GM23248 (cell line): ENCODE data around the gene CPNE5. TPM values are rescaled to one million over a fixed set of nuclear protein-coding genes. Genes with fewer than 3 reads are reported as not detected.

Source experiments
- DNase-seq: peaks from one replicate; pipeline ENCODE4 v3.0.0-alpha.2; 2015
- H2AFZ ChIP-seq: fragments of 200-600 bp; sonication (generic); 2 replicates; pipeline ENCODE4 v1.6.1; 2016; ENCODE audit warnings: antibody characterized with exemption
- H3F3A ChIP-seq: fragments of 200-600 bp; sonication (generic); 2 replicates; pipeline ENCODE4 v1.6.1; 2016; ENCODE audit warnings: mild to moderate bottlenecking, antibody characterized with exemption, mixed run types; ENCODE audit not compliant: insufficient read depth
- H3K27ac ChIP-seq: fragments of 200-600 bp; sonication (generic); 2 replicates; pipeline ENCODE4 v1.5.1; 2016; ENCODE audit warnings: mild to moderate bottlenecking
- H3K27me3 ChIP-seq: fragments of 200-600 bp; sonication (generic); replicated peaks from 2 replicates; pipeline ENCODE4 v1.6.1; 2016; ENCODE audit warnings: mild to moderate bottlenecking; ENCODE audit not compliant: insufficient read depth
- H3K36me3 ChIP-seq: fragments of 200-600 bp; sonication (generic); 2 replicates; pipeline ENCODE4 v1.6.1; 2016; ENCODE audit warnings: low read depth, mild to moderate bottlenecking
- H3K4me1 ChIP-seq: fragments of 200-600 bp; sonication (generic); 2 replicates; pipeline ENCODE4 v1.6.1; 2016; ENCODE audit warnings: mild to moderate bottlenecking; ENCODE audit not compliant: insufficient read depth
- H3K4me2 ChIP-seq: fragments of 200-600 bp; sonication (generic); one replicate; pipeline ENCODE4 v1.6.1; 2016; ENCODE audit warnings: mild to moderate bottlenecking; ENCODE audit not compliant: unreplicated experiment
- H3K4me3 ChIP-seq: fragments of 200-600 bp; sonication (generic); 2 replicates; pipeline ENCODE4 v1.5.1; 2016; ENCODE audit warnings: mild to moderate bottlenecking
- H3K79me2 ChIP-seq: fragments of 200-600 bp; sonication (generic); 2 replicates; pipeline ENCODE4 v1.6.1; 2016; ENCODE audit warnings: mild to moderate bottlenecking; ENCODE audit not compliant: insufficient read depth
- H3K9ac ChIP-seq: fragments of 200-600 bp; sonication (generic); 2 replicates; pipeline ENCODE4 v1.6.1; 2016; ENCODE audit warnings: mild to moderate bottlenecking
- H3K9me2 ChIP-seq: fragments of 200-600 bp; sonication (generic); 2 replicates; pipeline ENCODE4 v1.6.1; 2016; ENCODE audit warnings: mixed run types, mild to moderate bottlenecking, moderate library complexity; ENCODE audit not compliant: insufficient read depth
- H3K9me3 ChIP-seq: fragments of 200-600 bp; sonication (generic); one replicate; pipeline ENCODE4 v1.6.1; 2017; ENCODE audit warnings: low read depth
- H4K20me1 ChIP-seq: fragments of 200-600 bp; sonication (generic); 2 replicates; pipeline ENCODE4 v1.6.0; 2016; ENCODE audit not compliant: insufficient read depth
- EZH2 ChIP-seq: fragments of 200-600 bp; sonication (generic); IDR thresholded peaks from 2 replicates; pipeline ENCODE4 v1.6.1; 2018; ENCODE audit warnings: antibody characterized with exemption, mild to moderate bottlenecking; ENCODE audit not compliant: insufficient read depth, poor library complexity, severe bottlenecking
- EZH2phosphoT487 ChIP-seq: fragments of 200-600 bp; sonication (generic); IDR thresholded peaks from 2 replicates; pipeline ENCODE4 v1.6.1; 2018; ENCODE audit warnings: antibody characterized with exemption, moderate library complexity, mild to moderate bottlenecking, low read depth; ENCODE audit not compliant: insufficient read depth
- whole genome bisulfite sequencing, 2 experiments: methylation state at CpG; one replicate each; pipeline ENCODE4 v1.1.6; 2015 to 2017; ENCODE audit warnings: low lambda C conversion rate in 2 of 2, low coverage in 1 of 2; ENCODE audit errors: missing lambda C conversion rate in 2 of 2; 5-methylcytosine and 5-hydroxymethylcytosine counted together
- in situ Hi-C: fragments of 300-500 bp; cut with MboI; formaldehyde crosslinking; loops from 2 replicates; pipeline ENCODE4 v1.15.0; 2020
- polyA plus RNA-seq: library from polyadenylated mRNA; unstranded; fragments of >200 nt; fragmentation: Nextera tagmentation; extraction: Ambion mirVana; gene quantifications from 2 replicates; pipeline ENCODE4 v1.2.1, GENCODE V29; 2016
- total RNA-seq: library from RNA; depleted of rRNA; stranded (reverse); fragments of >200 nt; shearing (Covaris generic); gene quantifications from 2 replicates; pipeline ENCODE4 v1.2.3, GENCODE V29; 2014

Gene CPNE5
- total and polyA plus RNA-seq, 2 experiments from 2014 or later = 0.23 TPM; not detected in 1

DNA sequence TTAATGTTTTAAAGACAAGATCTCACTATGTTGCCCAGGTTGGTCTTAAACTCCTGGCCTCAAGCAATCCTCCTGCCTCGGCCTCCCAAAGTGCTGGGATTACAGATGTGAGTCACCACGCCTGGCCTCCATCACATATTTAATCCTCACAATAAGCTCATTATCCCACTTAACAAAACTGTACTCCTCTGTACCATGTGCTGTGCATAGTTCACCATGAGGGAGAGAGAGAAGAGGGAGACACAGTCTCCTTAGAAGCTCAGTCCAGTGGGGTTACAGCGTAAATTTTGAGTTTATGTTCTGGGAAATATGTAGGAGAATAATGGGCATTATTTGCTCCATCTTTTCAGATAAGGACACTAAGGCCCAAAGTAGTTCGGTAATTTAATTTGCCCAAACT is 7.9 kb upstream of the CPNE5 start:
- TF ChIP-seq EZH2phosphoT487 (no peak), EZH2 (no peak)
- no peaks in the 10 kb centered on the region for H3K4me1 ChIP-seq
- in situ Hi-C loops = no loop called here
- WGBS, 2 experiments = 94 to 95% methylated on average over 4 of the region's 4 CpGs
- H3K27ac ChIP-seq = no peak overlapping the region
- H3K4me3 ChIP-seq = no peak overlapping the region
- H4K20me1 ChIP-seq = no peaks in the 10 kb centered on the region
- no peaks in the 10 kb centered on the region for H3K79me2 ChIP-seq
- no peaks in the 10 kb centered on the region for H3K9me3 ChIP-seq
- H2AFZ ChIP-seq = no peak overlapping the region
- H3K4me2 ChIP-seq = no peak overlapping the region
- no peak overlapping the region for H3K9ac ChIP-seq
- no peaks in the 10 kb centered on the region for H3K9me2 ChIP-seq
- H3K36me3 ChIP-seq = no peaks in the 10 kb centered on the region
- DNase-seq = no peak
- H3F3A ChIP-seq = peaks cover 8% of the 10 kb centered on the region; the same call in 1 of the 2 replicates
- H3K27me3 ChIP-seq = no peaks in the 10 kb centered on the region

GRCh38 chr6:36845233-36845632 is 6.0 kb upstream of the CPNE5 start:
- no peak for DNase-seq
- H3K4me1 ChIP-seq = no peaks in the 10 kb centered on the region
- H3K27me3 ChIP-seq = no peaks in the 10 kb centered on the region
- no peaks in the 10 kb centered on the region for H3K36me3 ChIP-seq
- no peaks in the 10 kb centered on the region for H3K79me2 ChIP-seq
- H3F3A ChIP-seq = peaks cover 6% of the 10 kb centered on the region; the same call in 1 of the 2 replicates
- 72% methylated on average over 4 of the region's 4 CpGs for WGBS, 2 experiments
- H3K9ac ChIP-seq = no peak overlapping the region
- H3K4me3 ChIP-seq = no peak overlapping the region
- in situ Hi-C loops = no loop called here
- H3K9me3 ChIP-seq = no peaks in the 10 kb centered on the region
- no peaks in the 10 kb centered on the region for H4K20me1 ChIP-seq
- H3K27ac ChIP-seq = no peak overlapping the region
- H2AFZ ChIP-seq = no peak overlapping the region
- H3K9me2 ChIP-seq = no peaks in the 10 kb centered on the region
- TF ChIP-seq EZH2phosphoT487 = no peak
- no peak for TF ChIP-seq EZH2
- H3K4me2 ChIP-seq = no peak overlapping the region

DNA sequence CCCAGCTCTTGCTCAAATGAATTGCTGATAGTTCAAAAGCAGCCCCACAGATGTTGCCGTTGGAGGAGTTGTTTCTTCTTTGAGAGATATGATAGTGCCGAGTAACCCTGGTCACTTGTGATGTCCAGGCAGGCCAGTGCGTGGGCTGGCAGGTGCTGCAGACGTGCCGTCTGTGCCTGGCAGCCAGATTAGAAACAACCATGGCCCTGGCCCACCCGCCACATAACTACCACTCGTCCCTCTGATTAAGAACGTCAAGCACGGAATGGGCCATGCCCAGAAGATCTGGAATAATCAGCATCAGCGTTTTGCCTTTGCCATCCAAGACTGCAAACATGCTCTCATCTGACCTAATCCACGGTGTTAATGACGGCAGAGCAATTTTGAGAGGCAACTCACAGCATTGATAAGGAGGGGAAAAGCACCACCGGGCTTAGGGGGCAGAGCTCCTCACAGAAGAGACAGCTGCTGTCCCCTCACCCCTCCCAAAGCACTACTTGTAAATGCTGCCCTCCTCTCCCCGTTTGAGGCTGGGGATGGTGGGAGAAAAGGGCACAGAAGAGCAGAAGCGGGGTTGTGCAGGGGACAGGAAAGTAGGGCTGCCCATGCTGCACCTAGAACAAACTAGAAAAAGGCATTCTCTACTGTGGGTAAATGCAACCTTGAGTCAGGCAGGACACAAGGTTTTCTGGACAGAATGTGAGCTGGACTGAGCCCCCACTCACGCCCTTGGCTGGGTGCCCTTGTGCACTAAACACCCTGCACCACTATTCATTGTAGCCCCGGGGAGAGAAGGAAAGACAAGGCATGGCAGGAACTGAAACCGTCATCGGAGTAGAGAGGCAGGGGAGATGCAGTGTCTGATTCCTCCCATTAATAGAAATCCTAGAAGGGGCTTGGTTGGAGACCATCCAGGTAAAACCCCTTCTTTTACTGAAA is 5.3 kb upstream of the CPNE5 start:
- Histone ChIP-seq H3K27ac (no peak overlapping the region), H3K36me3 (no peaks in the 10 kb centered on the region), H2AFZ (no peak overlapping the region), H3K4me3 (no peak overlapping the region), H3K9me3 (no peaks in the 10 kb centered on the region), H3K27me3 (no peaks in the 10 kb centered on the region), H3K4me2 (no peak overlapping the region), H3F3A (peaks cover 6% of the 10 kb centered on the region; the same call in 1 of the 2 replicates), H3K4me1 (no peaks in the 10 kb centered on the region), H4K20me1 (no peaks in the 10 kb centered on the region), H3K9me2 (no peaks in the 10 kb centered on the region), H3K9ac (no peak overlapping the region), H3K79me2 (no peaks in the 10 kb centered on the region)
- WGBS, 2 experiments = 84 to 86% methylated on average over 19 of the region's 19 CpGs
- no peak for DNase-seq
- TF ChIP-seq EZH2phosphoT487 (no peak), EZH2 (no peak)
- in situ Hi-C loops = no loop called here

DNA sequence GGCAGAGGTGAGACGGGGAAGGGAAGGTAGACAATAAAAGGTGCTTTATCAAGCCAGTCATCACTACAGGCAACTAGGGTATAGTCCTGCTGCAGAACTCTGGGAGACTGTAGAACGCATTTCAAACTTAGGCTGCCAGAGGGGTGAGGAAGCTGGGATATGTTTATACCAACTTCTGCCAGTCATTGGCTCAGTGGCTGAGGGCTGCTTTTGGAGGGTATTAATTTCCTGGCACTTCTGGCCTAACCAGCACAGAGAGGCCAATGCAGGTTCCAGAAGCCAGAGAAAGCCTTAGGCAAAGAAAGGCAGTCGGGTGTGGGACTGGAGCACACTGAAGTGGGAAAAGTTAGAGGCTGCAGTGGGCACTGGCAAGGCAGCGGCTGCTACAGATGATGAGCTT is 3.9 kb upstream of the CPNE5 start:
- H3K36me3 ChIP-seq = no peaks in the 10 kb centered on the region
- in situ Hi-C loops = no loop called here
- TF ChIP-seq EZH2 (no peak), EZH2phosphoT487 (no peak)
- H3K9me3 ChIP-seq = no peaks in the 10 kb centered on the region
- H3K4me1 ChIP-seq = no peaks in the 10 kb centered on the region
- no peak overlapping the region for H3K4me3 ChIP-seq
- no peak for DNase-seq
- no peak overlapping the region for H3K27ac ChIP-seq
- WGBS, 2 experiments = 91 to 94% methylated on average over 4 of the region's 4 CpGs
- no peaks in the 10 kb centered on the region for H3K79me2 ChIP-seq
- H3K9ac ChIP-seq = no peak overlapping the region
- no peak overlapping the region for H2AFZ ChIP-seq
- no peaks in the 10 kb centered on the region for H4K20me1 ChIP-seq
- peaks cover 6% of the 10 kb centered on the region; the same call in 1 of the 2 replicates for H3F3A ChIP-seq
- H3K27me3 ChIP-seq = no peaks in the 10 kb centered on the region
- H3K9me2 ChIP-seq = no peaks in the 10 kb centered on the region
- no peak overlapping the region for H3K4me2 ChIP-seq
